Measurements from ENCODE around the gene AKNAD1. TPM values are rescaled to one million over a fixed set of nuclear protein-coding genes. Genes with fewer than 3 reads are reported as not detected.
A peak's percentile ranks its signal among the peaks of the same experiment; 100 is the strongest.
"Not testable (repeated sequence)": the region's sequence is repeated elsewhere in the genome, so short reads cannot be mapped to it uniquely, and the experiment has no call there.

AKNAD1 gene
- total RNA-seq, 4 donors from 2014 or later: not detected

DNA sequence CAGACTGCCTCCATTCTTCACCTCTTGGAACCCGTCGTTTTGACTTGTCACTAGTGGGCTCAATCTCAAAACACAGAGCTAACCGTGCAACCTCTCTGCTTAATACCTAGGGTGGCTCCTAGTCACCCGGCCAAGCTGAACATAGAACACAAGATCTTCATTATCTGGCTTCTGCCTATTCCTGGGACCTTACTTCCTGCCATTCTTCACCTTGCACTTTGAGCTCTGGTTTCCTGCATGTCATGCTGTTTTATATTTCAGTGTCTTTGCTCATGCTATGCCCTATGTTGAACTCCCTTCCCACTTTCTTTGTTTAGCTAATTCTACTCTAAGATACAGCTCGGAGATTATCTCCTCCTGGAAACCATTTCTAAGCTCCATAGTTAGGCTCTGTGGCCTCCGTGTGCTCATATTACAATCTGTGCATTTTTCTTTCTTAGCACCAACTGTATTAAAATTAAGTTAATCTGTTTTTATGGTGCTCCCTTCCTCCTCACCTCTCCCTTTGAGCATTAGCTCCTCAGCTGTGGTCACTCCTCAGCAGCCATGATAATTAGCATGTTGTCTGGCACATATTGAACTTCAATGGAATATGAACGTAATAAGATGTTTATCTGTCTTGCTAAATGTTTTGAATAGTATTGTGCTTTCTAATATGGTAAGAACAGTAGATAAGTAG lies 33.0 kb upstream of the AKNAD1 start:
- no peaks in the 10 kb centered on the region for H3K27me3 ChIP-seq
- in situ Hi-C loops (cut with MboI; ENCODE audit: low pct_ligation_motif_present in 1 of 4, low pct_unique_long_range_greater_than_20kb in 1 of 4, low sequenced_read_pairs in 3 of 4) (loop anchor here in 1 of 4 donors (10.0 kb wide), 1 partner anchor 55 kb away; no protein-coding TSS in a partner anchor), intact Hi-C loops (cut with DNase I; ENCODE audit: low total_unique reads) (no loop called here)
- H3K27ac ChIP-seq: peak overlapping the region in 3 of 4 donors; percentile 7 to 24 (median 10)
- H3K9me3 ChIP-seq: no peaks in the 10 kb centered on the region
- DNase-seq: no peak
- no peaks in the 10 kb centered on the region for H3K36me3 ChIP-seq
- H3K4me3 ChIP-seq: no peak overlapping the region
- 80 to 89% methylated on average over 7 of the region's 7 CpGs for WGBS, 2 donors (ENCODE audit: low coverage in 1 of 2)
- TF ChIP-seq POLR2A (IDR thresholded peaks at IDR 0.05): no peak
- TF ChIP-seq EP300 (IDR thresholded peaks at IDR 0.05; ENCODE audit: low read depth): no peak
- TF ChIP-seq, protein P1, sequence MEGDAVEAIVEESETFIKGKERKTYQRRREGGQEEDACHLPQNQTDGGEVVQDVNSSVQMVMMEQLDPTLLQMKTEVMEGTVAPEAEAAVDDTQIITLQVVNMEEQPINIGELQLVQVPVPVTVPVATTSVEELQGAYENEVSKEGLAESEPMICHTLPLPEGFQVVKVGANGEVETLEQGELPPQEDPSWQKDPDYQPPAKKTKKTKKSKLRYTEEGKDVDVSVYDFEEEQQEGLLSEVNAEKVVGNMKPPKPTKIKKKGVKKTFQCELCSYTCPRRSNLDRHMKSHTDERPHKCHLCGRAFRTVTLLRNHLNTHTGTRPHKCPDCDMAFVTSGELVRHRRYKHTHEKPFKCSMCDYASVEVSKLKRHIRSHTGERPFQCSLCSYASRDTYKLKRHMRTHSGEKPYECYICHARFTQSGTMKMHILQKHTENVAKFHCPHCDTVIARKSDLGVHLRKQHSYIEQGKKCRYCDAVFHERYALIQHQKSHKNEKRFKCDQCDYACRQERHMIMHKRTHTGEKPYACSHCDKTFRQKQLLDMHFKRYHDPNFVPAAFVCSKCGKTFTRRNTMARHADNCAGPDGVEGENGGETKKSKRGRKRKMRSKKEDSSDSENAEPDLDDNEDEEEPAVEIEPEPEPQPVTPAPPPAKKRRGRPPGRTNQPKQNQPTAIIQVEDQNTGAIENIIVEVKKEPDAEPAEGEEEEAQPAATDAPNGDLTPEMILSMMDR (IDR thresholded peaks at IDR 0.05): no peak
- H3K4me1 ChIP-seq: peaks cover 0 to 10% (median 8%) of the 10 kb centered on the region in 4 donors

DNA sequence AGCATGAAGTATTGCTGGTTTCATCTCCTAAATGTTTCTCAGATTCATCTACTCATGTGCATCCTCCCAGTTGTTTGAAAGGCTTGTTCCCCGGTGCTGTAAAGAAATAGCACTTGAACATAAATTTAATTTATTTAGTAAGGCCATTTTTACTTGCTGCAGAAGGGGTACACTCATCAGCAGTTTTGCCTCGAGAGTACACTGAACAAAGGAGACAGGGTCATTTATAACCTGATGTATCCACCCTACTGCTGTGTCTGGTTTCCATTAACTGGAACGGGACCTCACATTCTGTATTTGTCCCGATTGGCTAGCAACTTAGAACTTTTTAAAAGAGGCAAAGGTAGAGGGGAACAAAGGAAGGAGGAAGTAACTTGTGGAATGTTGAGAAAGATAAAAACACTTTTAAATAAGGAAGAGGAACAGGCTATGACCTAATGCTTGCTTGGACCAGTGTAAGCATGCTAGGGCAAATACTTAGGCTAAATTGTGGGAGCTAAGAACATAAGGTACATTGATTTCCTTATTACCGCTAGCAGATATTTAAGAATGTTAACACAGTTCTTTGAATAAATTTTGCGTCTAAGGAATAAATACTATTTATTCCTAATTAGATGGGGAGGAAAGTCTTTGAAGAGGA lies 32.2 kb upstream of the AKNAD1 start:
- Histone ChIP-seq H3K27ac (peak overlapping the region; percentile 0 to 24 (median 8)), H3K4me1 (peaks cover 0 to 10% (median 8%) of the 10 kb centered on the region in 4 donors)
- H3K27me3 ChIP-seq; in situ Hi-C loops (cut with MboI; ENCODE audit: low pct_ligation_motif_present in 1 of 4, low pct_unique_long_range_greater_than_20kb in 1 of 4, low sequenced_read_pairs in 3 of 4); H3K36me3 ChIP-seq; H3K9me3 ChIP-seq; H3K4me3 ChIP-seq; DNase-seq; intact Hi-C loops (cut with DNase I; ENCODE audit: low total_unique reads): not testable (repeated sequence)
- WGBS, 2 donors (ENCODE audit: low coverage in 1 of 2): 65 to 77% methylated on average over 5 to 6 of the region's 6 CpGs

DNA sequence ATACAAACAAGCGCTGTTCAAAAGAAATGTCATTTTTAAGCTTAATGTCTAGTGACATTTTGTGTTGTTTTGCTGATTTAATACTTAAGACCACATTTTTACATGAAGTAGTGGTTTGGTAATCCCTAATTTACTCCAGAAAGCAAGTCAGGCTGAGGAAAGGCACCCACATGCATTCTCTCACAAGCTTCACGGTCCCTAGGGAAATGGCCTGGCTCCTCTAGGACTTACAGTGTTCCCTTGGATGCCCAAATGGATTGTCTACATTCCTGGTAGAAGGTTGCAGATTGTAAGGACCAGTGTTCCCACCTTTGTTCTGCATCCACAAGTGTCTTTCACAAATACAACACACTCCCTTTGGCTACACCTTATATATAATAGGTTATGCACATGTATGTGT lies 29.4 kb upstream of the AKNAD1 start:
- H3K27me3 ChIP-seq: no peaks in the 10 kb centered on the region
- no peak overlapping the region for H3K27ac ChIP-seq
- in situ Hi-C loops (cut with MboI; ENCODE audit: low pct_ligation_motif_present in 1 of 4, low pct_unique_long_range_greater_than_20kb in 1 of 4, low sequenced_read_pairs in 3 of 4): no loop called here

GRCh38 chr1:108884968-108885367 lies 28.1 kb upstream of the AKNAD1 start:
- Histone ChIP-seq H3K4me1 (peaks cover 0 to 13% (median 4%) of the 10 kb centered on the region in 4 donors), H3K9me3 (no peaks in the 10 kb centered on the region), H3K27me3 (no peaks in the 10 kb centered on the region), H3K36me3 (no peaks in the 10 kb centered on the region), H3K4me3 (no peak overlapping the region), H3K27ac (no peak overlapping the region)
- no peak for DNase-seq
- in situ Hi-C loops (cut with MboI; ENCODE audit: low pct_ligation_motif_present in 1 of 4, low pct_unique_long_range_greater_than_20kb in 1 of 4, low sequenced_read_pairs in 3 of 4): no loop called here
- no peak for TF ChIP-seq POLR2A (IDR thresholded peaks at IDR 0.05)
- TF ChIP-seq POLR2AphosphoS5 (IDR thresholded peaks at IDR 0.05): no peak
- TF ChIP-seq EP300 (IDR thresholded peaks at IDR 0.05; ENCODE audit: low read depth): no peak
- TF ChIP-seq, protein P1 (IDR thresholded peaks at IDR 0.05): no peak
- intact Hi-C loops (cut with DNase I; ENCODE audit: low total_unique reads): no loop called here

More for the DNA sequence above, 29.4 kb upstream of the AKNAD1 start:
- WGBS, 2 donors (ENCODE audit: low coverage in 1 of 2): 95 to 96% methylated on average over 2 of the region's 2 CpGs
- intact Hi-C loops (cut with DNase I; ENCODE audit: low total_unique reads): no loop called here
- Histone ChIP-seq H3K4me1 (peaks cover 0 to 15% (median 8%) of the 10 kb centered on the region in 4 donors), H3K36me3 (no peaks in the 10 kb centered on the region), H3K4me3 (no peak overlapping the region), H3K9me3 (no peaks in the 10 kb centered on the region)
- no peak for DNase-seq
- TF ChIP-seq EP300 (IDR thresholded peaks at IDR 0.05; ENCODE audit: low read depth) (no peak), POLR2AphosphoS5 (IDR thresholded peaks at IDR 0.05) (no peak), POLR2A (IDR thresholded peaks at IDR 0.05) (no peak)
- TF ChIP-seq, protein P1 (IDR thresholded peaks at IDR 0.05): no peak
